K562 (cell line): Measurements from ENCODE around the gene SPAG16. TPM values are rescaled to one million over a fixed set of nuclear protein-coding genes. Genes with fewer than 3 reads are reported as not detected.
A peak's percentile ranks its signal among the peaks of the same experiment; 100 is the strongest.

Experiments
- CREBBP ChIP-seq: IDR thresholded peaks from one replicate; pipeline ENCODE4 v1.6.1; 2012; ENCODE audit warnings: low read depth, mild to moderate bottlenecking, control low read depth, inconsistent platforms, low read length
- CTCF ChIP-seq, 3 experiments: IDR thresholded peaks in 2 of 3; conservative IDR thresholded peaks in 1 of 3; 2 replicates each; pipeline ENCODE4 v1.5.1; 2011 to 2012; ENCODE audit warnings: low read length in 3 of 3, mild to moderate bottlenecking in 3 of 3, control low read depth in 2 of 3, improper control_type of control experiment in 1 of 3, inconsistent platforms in 1 of 3, low read depth in 1 of 3, mixed read lengths in 1 of 3, moderate library complexity in 1 of 3; ENCODE audit not compliant: insufficient read depth in 2 of 3
- EWSR1 ChIP-seq: fragments of 450-650 bp; IDR thresholded peaks from 2 replicates; pipeline ENCODE4 v1.6.1; 2018; ENCODE audit warnings: borderline replicate concordance, mild to moderate bottlenecking, low read depth, moderate library complexity; ENCODE audit not compliant: partially characterized antibody
- FOXJ3 ChIP-seq: sonication (generic); formaldehyde crosslinking; IDR thresholded peaks from 2 replicates; pipeline ENCODE4 v1.4.0; 2020; ENCODE audit warnings: mild to moderate bottlenecking, missing genetic modification reagents
- HDAC8 ChIP-seq: fragments of 450-650 bp; IDR thresholded peaks from 2 replicates; pipeline ENCODE4 v1.6.1; 2016; ENCODE audit warnings: mild to moderate bottlenecking, missing genetic modification characterization, moderate library complexity, missing compliant biosample characterization
- NFIC ChIP-seq: fragments of 450-650 bp; IDR thresholded peaks from 2 replicates; pipeline ENCODE4 v1.6.1; 2017; ENCODE audit warnings: mild to moderate bottlenecking, inconsistent platforms
- PCBP1 ChIP-seq: fragments of 200-400 bp; formaldehyde crosslinking; IDR thresholded peaks from 2 replicates; pipeline ENCODE4 v1.6.1; 2018; ENCODE audit warnings: mild to moderate bottlenecking, low read depth, low read length; ENCODE audit not compliant: poor library complexity, severe bottlenecking
- POU5F1 ChIP-seq: fragments of 150-350 bp; IDR thresholded peaks from 2 replicates; pipeline ENCODE4 v1.6.1; 2014; ENCODE audit warnings: borderline replicate concordance, low read length, low read depth, mild to moderate bottlenecking; ENCODE audit not compliant: partially characterized antibody
- PPARD ChIP-seq: fragments of 250-450 bp; sonication (Bioruptor Pico); IDR thresholded peaks from 2 replicates; pipeline ENCODE4 v1.8.0; 2022; ENCODE audit warnings: inconsistent platforms, mild to moderate bottlenecking, moderate library complexity
- PTBP1 ChIP-seq: fragments of 200-400 bp; formaldehyde crosslinking; IDR thresholded peaks from 2 replicates; pipeline ENCODE4 v1.6.1; 2017; ENCODE audit warnings: low read depth, low read length
- PYGO2 ChIP-seq: fragments of 450-650 bp; IDR thresholded peaks from 2 replicates; pipeline ENCODE4 v1.6.1; 2016; ENCODE audit warnings: mild to moderate bottlenecking, missing genetic modification characterization, moderate library complexity, missing compliant biosample characterization
- RAD21 ChIP-seq, 2 experiments: fragments of 250-450 bp in 1 of 2; fragments of 450-650 bp in 1 of 2; sonication (Bioruptor Pico) in 1 of 2; formaldehyde crosslinking in 1 of 2; IDR thresholded peaks in 1 of 2; conservative IDR thresholded peaks in 1 of 2; 2 replicates each; pipeline versions ENCODE4 v1.4.0 to v1.8.0; 2020 to 2022; ENCODE audit warnings: mild to moderate bottlenecking in 2 of 2, moderate library complexity in 1 of 2
- SETDB1 ChIP-seq: IDR thresholded peaks from one replicate; pipeline ENCODE4 v1.6.1; 2012; ENCODE audit warnings: low read length, control low read depth, inconsistent platforms
- SREBF2 ChIP-seq: sonication (generic); formaldehyde crosslinking; IDR thresholded peaks from 2 replicates; pipeline ENCODE4 v1.4.0; 2020; ENCODE audit warnings: mild to moderate bottlenecking, missing genetic modification reagents
- TBL1XR1 ChIP-seq, 2 experiments: IDR thresholded peaks; 2 replicates each; pipeline ENCODE4 v1.6.1; 2012; ENCODE audit warnings: improper control_type of control experiment in 2 of 2, low read length in 2 of 2, mild to moderate bottlenecking in 1 of 2
- TFAM ChIP-seq: fragments of 250-450 bp; sonication (Bioruptor Pico); conservative IDR thresholded peaks from 2 replicates; pipeline ENCODE4 v1.5.0; 2021; ENCODE audit warnings: mild to moderate bottlenecking, moderate library complexity
- ZBTB8A ChIP-seq: fragments of 450-650 bp; IDR thresholded peaks from 2 replicates; pipeline ENCODE4 v1.6.1; 2018; ENCODE audit warnings: mild to moderate bottlenecking, moderate library complexity; ENCODE audit not compliant: partially characterized antibody
- ZNF511 ChIP-seq: sonication (generic); formaldehyde crosslinking; IDR thresholded peaks from 2 replicates; pipeline ENCODE4 v1.8.0; 2022; ENCODE audit warnings: mild to moderate bottlenecking, missing genetic modification reagents
- polyA plus RNA-seq, 8 experiments: library from polyadenylated mRNA; depleted of rRNA in 4 of 8; stranded (reverse) in 5 of 8; unstranded in 3 of 8; fragments of >200 nt; fragmentation: Nextera tagmentation in 2 of 8; fragmentation: Illumina TruSeq in 1 of 8; extraction: Ambion mirVana in 2 of 8; extraction: Trizol in 1 of 8; gene quantifications; 2 replicates each; pipeline versions ENCODE4 v1.2.1 to v1.2.3, GENCODE V29; 2011 to 2014; ENCODE audit warnings: inconsistent platforms in 1 of 8, missing spikeins in 1 of 8
- total RNA-seq, 7 experiments: library from RNA; depleted of rRNA in 6 of 7; stranded (reverse); fragments of >200 nt in 6 of 7; fragmentation: Illumina TruSeq in 2 of 7; extraction: Trizol in 2 of 7; gene quantifications; 2 replicates each; pipeline versions ENCODE4 v1.2.1 to v1.2.3, GENCODE V29; 2011 to 2021; ENCODE audit warnings: low replicate concordance in 1 of 7
- TF ChIP-seq, protein P1 (sequence below): sonication (generic); formaldehyde crosslinking; IDR thresholded peaks from 2 replicates; pipeline ENCODE4 v1.8.1; 2023; ENCODE audit warnings: mild to moderate bottlenecking, missing genetic modification reagents
- TF ChIP-seq, protein P2 (sequence below): fragments of 450-650 bp; conservative IDR thresholded peaks from 2 replicates; pipeline ENCODE4 v1.6.1; 2016; ENCODE audit warnings: missing genetic modification characterization, low read depth, mild to moderate bottlenecking, missing compliant biosample characterization, moderate library complexity

SPAG16 gene
- total and polyA plus RNA-seq, 9 of the 15 experiments (the other 6 are each of a cell fraction or from before 2014, with no cell fraction given): 0.98 to 5.9 (median 3.5) TPM

GRCh38 chr2:213246497-213247281 lies 37.6 kb upstream of the SPAG16 start (continued):
- no peak for TF ChIP-seq FOXJ3 (CRISPR knock-in tag)
- no peak for TF ChIP-seq PCBP1
- no peak for TF ChIP-seq SREBF2 (CRISPR knock-in tag)
- no peak for TF ChIP-seq PPARD (CRISPR knock-in tag)
- no peak for TF ChIP-seq TFAM (CRISPR knock-in tag)
- no peak for TF ChIP-seq NFIC
- no peak for TF ChIP-seq POU5F1
- no peak for TF ChIP-seq TBL1XR1 (IDR thresholded peaks at IDR 0.05; ENCODE audit: low read length in 2 of 2)
- no peak for TF ChIP-seq PYGO2
- no peak for TF ChIP-seq HDAC8
- TF ChIP-seq SETDB1: no peak
- peak; percentile 27 to 66 (median 40); a peak in 4 of 6 replicates for TF ChIP-seq CTCF (IDR thresholded peaks at IDR 0.05 in 2 of 3, conservative IDR thresholded peaks at IDR 0.05 in 1 of 3; ENCODE audit: insufficient read depth in 2 of 3, low read depth in 1 of 3, low read length in 3 of 3)
- TF ChIP-seq EWSR1: no peak
- no peak for TF ChIP-seq PTBP1
- TF ChIP-seq, protein P1, sequence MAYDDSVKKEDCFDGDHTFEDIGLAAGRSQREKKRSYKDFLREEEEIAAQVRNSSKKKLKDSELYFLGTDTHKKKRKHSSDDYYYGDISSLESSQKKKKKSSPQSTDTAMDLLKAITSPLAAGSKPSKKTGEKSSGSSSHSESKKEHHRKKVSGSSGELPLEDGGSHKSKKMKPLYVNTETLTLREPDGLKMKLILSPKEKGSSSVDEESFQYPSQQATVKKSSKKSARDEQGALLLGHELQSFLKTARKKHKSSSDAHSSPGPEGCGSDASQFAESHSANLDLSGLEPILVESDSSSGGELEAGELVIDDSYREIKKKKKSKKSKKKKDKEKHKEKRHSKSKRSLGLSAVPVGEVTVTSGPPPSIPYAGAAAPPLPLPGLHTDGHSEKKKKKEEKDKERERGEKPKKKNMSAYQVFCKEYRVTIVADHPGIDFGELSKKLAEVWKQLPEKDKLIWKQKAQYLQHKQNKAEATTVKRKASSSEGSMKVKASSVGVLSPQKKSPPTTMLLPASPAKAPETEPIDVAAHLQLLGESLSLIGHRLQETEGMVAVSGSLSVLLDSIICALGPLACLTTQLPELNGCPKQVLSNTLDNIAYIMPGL (CRISPR knock-in tag): no peak
- TF ChIP-seq, protein P2, sequence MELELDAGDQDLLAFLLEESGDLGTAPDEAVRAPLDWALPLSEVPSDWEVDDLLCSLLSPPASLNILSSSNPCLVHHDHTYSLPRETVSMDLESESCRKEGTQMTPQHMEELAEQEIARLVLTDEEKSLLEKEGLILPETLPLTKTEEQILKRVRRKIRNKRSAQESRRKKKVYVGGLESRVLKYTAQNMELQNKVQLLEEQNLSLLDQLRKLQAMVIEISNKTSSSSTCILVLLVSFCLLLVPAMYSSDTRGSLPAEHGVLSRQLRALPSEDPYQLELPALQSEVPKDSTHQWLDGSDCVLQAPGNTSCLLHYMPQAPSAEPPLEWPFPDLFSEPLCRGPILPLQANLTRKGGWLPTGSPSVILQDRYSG (tag): no peak
- no peak for TF ChIP-seq ZNF511 (CRISPR knock-in tag)
- TF ChIP-seq RAD21 (CRISPR knock-in tag; conservative IDR thresholded peaks at IDR 0.05 in 1 of 2, IDR thresholded peaks at IDR 0.05 in 1 of 2): peak; percentile 56 to 65
- no peak for TF ChIP-seq CREBBP
- TF ChIP-seq ZBTB8A: no peak
